Stimulated activated CD4-positive, alpha-beta T cell treated with anti-CD3 and anti-CD28 coated beads, Interleukin-4, amount 100 ng/mL, for 1 hour (primary cell): ENCODE measurements around the gene ACAA1.
"Not testable (repeated sequence)": the region's sequence is repeated elsewhere in the genome, so short reads cannot be mapped to it uniquely, and the experiment has no call there.

ENCODE experiments used
- DNase-seq: peaks from one replicate; pipeline ENCODE4 v3.0.0-alpha.2; 2020

Gene ACAA1

GRCh38 chr3:38098376-38098723 lies 38.6 kb downstream of the ACAA1 start:
- DNase-seq = no peak

- no peak for DNase-seq
Measured at GRCh38 chr3:38097446-38098375, 39.2 kb downstream of the ACAA1 start.

DNA sequence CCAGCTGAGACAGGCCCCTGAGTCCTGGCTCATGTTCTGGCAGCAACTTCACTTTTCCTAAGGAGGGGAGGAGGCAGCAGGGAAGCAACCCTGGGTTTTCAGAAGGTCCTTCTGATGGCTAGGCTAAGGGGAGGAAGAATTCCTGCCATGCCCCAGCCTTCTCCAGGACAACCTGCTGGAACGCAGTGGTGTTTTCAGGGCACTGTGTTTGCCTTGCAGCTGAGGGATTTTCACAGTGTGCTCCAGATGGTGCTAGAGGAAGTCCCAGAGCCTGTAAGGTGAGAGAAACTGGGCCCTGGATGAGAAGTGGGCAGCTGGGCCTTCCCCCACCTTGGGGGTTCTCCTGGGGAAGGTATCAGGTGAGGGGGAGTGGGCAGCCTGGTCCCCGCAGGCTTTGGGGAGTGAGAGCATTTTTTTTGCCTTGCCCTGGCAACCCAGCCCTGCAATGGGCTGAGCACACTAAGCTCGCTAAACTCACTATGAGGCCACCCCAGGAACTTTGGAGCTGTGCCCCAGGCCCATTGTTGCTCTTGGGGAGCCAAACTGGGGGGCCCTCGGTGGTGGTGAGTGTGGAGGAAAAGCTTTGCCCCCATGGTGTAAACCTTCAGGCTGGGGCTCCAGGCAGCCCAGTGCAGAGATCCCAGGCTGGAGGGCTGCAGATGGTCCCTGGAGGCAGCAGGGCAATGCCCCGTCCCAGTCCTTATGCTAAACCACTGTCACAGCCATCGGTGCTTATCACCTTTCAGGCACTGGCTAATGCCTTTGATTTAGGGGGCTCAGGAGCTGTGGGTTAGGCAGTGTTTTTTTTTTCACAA lies 41.1 kb downstream of the ACAA1 start:
- no peak for DNase-seq

GRCh38 chr3:38094999-38095398 lies 41.9 kb downstream of the ACAA1 start:
- no peak for DNase-seq

DNA sequence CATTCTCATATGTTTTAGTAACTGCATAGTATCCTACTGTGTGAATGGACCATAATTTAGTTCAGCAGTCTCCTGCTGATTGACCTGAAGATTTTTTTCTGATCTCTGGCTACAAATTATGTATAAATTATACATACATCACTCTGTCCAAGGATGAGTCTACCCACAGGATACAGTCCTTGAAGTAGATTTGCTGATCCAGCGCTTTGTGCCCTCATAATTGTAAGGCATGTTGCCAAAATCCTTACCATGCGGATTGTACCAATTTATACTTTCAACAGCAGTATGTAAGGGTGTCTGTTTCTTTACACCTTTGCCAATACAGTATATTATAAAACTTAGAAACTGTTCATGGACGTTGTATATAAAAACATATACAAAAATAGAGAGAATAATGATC lies 46.5 kb downstream of the ACAA1 start:
- DNase-seq = no peak

- no peak for DNase-seq
Measured at GRCh38 chr3:38089163-38089562, 47.8 kb downstream of the ACAA1 start.

DNA sequence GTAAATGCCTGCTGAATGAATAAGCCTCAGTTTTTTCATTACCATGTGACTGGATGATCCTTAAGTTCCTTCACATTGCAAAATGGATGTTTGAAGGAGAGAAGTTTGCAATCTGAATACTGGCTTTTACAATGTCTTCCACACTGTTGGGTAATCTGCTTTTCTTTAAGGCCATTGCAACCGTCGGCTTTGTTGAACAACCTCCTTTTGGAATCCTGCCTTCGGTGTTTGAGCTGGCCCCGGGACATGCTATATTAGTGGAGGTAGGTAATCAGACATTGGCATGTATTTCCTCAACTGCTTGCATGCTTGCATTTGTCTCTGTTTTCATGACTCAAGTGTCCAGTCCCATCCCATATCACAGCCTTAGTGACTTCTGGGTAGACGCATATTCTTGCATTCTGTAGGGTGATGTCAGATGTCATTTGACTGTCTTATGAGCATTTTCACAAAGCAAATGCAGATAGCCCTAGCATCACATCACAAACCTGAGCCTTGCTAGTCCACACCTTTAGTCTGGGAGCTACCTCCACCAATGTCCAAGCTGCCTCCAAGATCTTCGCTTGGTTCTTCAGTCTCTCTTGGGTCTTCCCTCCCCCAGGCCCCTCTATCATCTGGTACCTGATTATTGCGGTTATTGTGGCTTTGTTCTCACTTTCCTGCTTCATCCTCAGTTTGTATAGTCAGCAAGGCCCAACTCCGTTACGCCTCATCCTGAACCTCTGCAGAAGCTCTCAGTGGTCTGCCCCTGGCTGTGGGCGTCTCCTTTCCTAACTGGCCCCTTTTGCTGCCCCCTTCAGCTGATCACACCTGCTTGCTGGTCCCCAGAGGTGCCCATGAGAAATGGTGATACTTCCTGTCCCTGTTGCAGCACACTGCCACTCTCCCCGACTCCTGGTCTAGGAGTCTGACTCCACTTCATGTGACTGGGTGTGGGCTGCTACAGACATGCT lies 48.5 kb downstream of the ACAA1 start:
- no peak for DNase-seq

- not testable (repeated sequence) for DNase-seq
Measured at GRCh38 chr3:38087278-38087677, 49.6 kb downstream of the ACAA1 start.

GRCh38 chr3:38086496-38086895 lies 50.4 kb downstream of the ACAA1 start:
- DNase-seq = no peak

DNA sequence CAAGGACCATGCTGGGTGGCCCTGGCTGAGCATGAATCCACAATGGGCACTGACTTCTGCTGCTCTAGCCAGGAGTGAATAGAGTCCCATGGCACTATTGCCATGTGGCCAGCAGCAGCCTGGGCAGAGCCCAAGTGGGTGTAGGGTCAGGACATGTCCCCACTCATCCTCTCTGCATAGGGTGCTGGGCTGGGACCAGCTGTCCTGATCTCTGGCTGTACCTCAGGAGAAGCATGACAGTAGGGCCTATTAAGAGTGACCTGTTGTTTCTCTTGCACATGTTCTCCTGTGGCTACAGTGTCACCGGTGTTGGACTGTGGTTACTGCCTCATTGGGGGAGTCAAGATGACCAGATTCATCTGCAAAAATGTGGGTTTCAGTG lies 51.0 kb downstream of the ACAA1 start:
- DNase-seq = no peak

DNA sequence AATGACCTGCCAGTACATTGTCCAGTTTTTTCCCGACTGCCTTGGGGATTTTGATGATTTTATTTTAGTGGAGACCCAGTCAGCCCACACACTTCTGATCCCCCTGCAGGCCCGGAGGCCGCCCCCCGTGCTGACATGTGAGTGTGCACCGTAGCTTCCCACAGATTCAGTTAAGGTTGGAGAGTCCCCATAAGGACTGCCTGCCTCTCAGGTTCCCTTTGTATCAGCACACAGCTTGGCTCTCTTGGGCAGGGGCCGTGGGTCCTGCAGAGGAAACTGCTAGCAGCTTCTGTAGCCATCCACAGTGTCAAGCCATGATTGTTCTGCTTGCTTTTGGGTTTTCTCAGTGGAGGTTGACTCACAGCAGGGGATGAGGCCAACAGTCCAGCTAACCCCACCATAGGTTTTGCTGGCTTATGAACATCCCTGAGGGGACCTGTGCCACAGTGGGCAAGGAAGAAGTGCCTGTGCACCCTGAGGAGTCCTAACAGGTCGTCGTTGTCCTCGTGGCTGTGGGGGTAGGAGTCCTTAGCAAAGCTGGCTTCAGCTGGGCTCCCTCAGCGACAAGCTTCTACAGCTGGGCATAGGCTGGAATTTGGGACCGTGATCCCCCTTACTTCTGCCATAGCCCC lies 51.5 kb downstream of the ACAA1 start:
- DNase-seq = no peak

- no peak for DNase-seq
Measured at GRCh38 chr3:38084334-38085310, 52.3 kb downstream of the ACAA1 start.

- no peak for DNase-seq
Measured at GRCh38 chr3:38083871-38084333, 53.0 kb downstream of the ACAA1 start.

GRCh38 chr3:38083254-38083653 lies 53.7 kb downstream of the ACAA1 start:
- not testable (repeated sequence) for DNase-seq

DNA sequence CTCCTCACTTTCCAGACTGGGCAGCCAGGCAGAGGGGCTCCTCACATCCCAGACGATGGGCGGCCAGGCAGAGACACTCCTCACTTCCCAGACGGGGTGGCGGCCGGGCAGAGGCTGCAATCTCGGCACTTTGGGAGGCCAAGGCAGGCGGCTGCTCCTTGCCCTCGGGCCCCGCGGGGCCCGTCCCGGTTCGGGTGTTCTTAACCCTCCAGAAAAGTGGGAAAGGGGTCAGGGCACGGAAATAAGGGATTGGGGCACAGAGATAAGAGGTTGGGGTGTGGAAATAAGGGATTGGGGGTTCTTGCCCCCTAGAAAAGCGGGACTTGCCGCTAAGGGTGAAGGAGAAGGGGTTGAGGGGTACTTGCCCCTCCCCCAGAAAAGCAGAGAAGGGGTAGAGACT lies 54.6 kb downstream of the ACAA1 start:
- not testable (repeated sequence) for DNase-seq

- DNase-seq = not testable (repeated sequence)
Measured at GRCh38 chr3:38077073-38077472, 59.9 kb downstream of the ACAA1 start.
